Heart right ventricle (tissue), 16 donors: ENCODE data around the gene TTC24. TPM values are rescaled to one million over a fixed set of nuclear protein-coding genes. Genes with fewer than 3 reads are reported as not detected.

ENCODE experiments used
- ATAC-seq, 8 donors: fragments of 200-7000 bp; cut with Tn5 transposase; one replicate each; pipeline ENCODE4 v1.9.1; 2020; ENCODE audit warnings: mild to moderate bottlenecking in 8 of 8, moderate library complexity in 8 of 8, moderate number of reproducible peaks in 1 of 8
- DNase-seq, 2 donors: peaks; one replicate each; pipeline ENCODE4 v3.0.0-alpha.2; 2020
- H3K27ac ChIP-seq, 10 donors: fragments of 200-600 bp; sonication (generic) in 2 of 10; one replicate each; pipeline versions ENCODE4 v1.5.0 to v1.8.0; 2020 to 2022; ENCODE audit warnings: mild to moderate bottlenecking in 3 of 10
- H3K27me3 ChIP-seq, 7 donors: fragments of 200-600 bp; one replicate each; pipeline ENCODE4 v1.8.0; 2021 to 2022; ENCODE audit warnings: mild to moderate bottlenecking in 2 of 7
- H3K36me3 ChIP-seq, 9 donors: fragments of 200-600 bp; sonication (generic) in 1 of 9; one replicate each; pipeline versions ENCODE4 v1.5.0 to v1.8.0; 2020 to 2022; ENCODE audit warnings: mild to moderate bottlenecking in 2 of 9
- H3K4me1 ChIP-seq, 9 donors: fragments of 200-600 bp; sonication (generic) in 1 of 9; one replicate each; pipeline versions ENCODE4 v1.5.0 to v1.8.0; 2020 to 2022; ENCODE audit warnings: mild to moderate bottlenecking in 4 of 9
- H3K4me3 ChIP-seq, 10 donors: fragments of 200-600 bp; sonication (generic) in 2 of 10; one replicate each; pipeline versions ENCODE4 v1.5.0 to v1.8.0; 2020 to 2022; ENCODE audit warnings: mild to moderate bottlenecking in 7 of 10, moderate library complexity in 2 of 10
- H3K9me3 ChIP-seq, 11 donors: fragments of 200-600 bp in 10 of 11; sonication (generic) in 2 of 11; one replicate each; pipeline versions ENCODE4 v1.5.0 to v1.8.0; 2013 to 2022; ENCODE audit warnings: mild to moderate bottlenecking in 2 of 11, control low read depth in 1 of 11, moderate library complexity in 1 of 11
- CTCF ChIP-seq, 9 donors: fragments of 200-600 bp; sonication (generic) in 2 of 9; IDR thresholded peaks; one replicate each; pipeline versions ENCODE4 v1.5.0 to v1.8.0; 2021 to 2022; ENCODE audit warnings: antibody characterized with exemption in 9 of 9, mild to moderate bottlenecking in 5 of 9, moderate library complexity in 1 of 9
- WGBS, 2 donors: extraction: QIAGEN DNeasy Blood & Tissue Kit; methylation state at CpG; one replicate each; pipeline ENCODE4 v1.1.7; 2013; ENCODE audit warnings: inconsistent platforms in 1 of 2; 5-methylcytosine and 5-hydroxymethylcytosine counted together
- intact Hi-C, 10 donors: fragments of 100-400 bp; cut with DNase I; formaldehyde crosslinking; loops; one replicate each; pipeline versions ENCODE4 v1.11.1 to v1.14.2; 2022
- polyA plus RNA-seq, 2 donors: library from polyadenylated mRNA; stranded (reverse); fragments of 200-250 nt; gene quantifications; one replicate each; pipeline ENCODE4 v1.2.3, GENCODE V29; 2013
- total RNA-seq, 10 donors: library from RNA; stranded (reverse); fragmentation: NEBNext Ultra II Directional in 3 of 10; extraction: Animal tissue kit (Norgen Biotek cat#: 25700) in 3 of 10; gene quantifications; one replicate each; pipeline versions ENCODE4 v1.2.1 to v1.2.4, GENCODE V29; 2021 to 2023
- donor health status: Arrhythmogenic right ventricular cardiomyopathy.
- donor health status: ischemic (EF 13 %, LVEDD 7.1; RV severe dilation, severe dysfunction).
- donor health status: healthy with polysubstance abuse.
- donor health status: DM: no; HTN: yes; CAD: no.
- donor health status: DM: no; HTN: no; CAD: no.
- donor health status: ischemic (EF 25% LVEDD 6.9; RV normal size, moderate dysfunction).
- donor health status: ischemic (EF 25% LVEDD 5.7; RV mildly dilated, moderate dysfunction).
- donor health status: healthy.
- donor health status: DM: yes; HTN: yes; CAD: no.
- donor health status: Ischemic cardiomyopathy.
- donor health status: ischemic (EF 35%, LVEDD 5.7; RV mildly dilated, moderate dysfunction).
- donor health status: nonischemic (EF 11% LVEDD 7.7; RV severe dilation, severe dysfunction).
- donor health status: DM: yes; HTN: yes; CAD: no.
- donor health status: PGD.
- donor health status: ischemic (EF 29% LVEDD 5.4; RV normal size, mild dysfunction).
- donor health status: nonischemic (EF 23%, LVEDD 6.1; RV moderate dilation, normal function).

TTC24 gene
- total and polyA plus RNA-seq, 12 donors: 0.03 to 0.21 TPM; not detected in 10

- peaks cover 0 to 39% (median 0%) of the 10 kb centered on the region in 9 donors for H3K36me3 ChIP-seq
- TF ChIP-seq CTCF (IDR thresholded peaks at IDR 0.05): no peak
- H3K4me1 ChIP-seq: peaks cover 0 to 3% (median 0%) of the 10 kb centered on the region in 9 donors
- no peak overlapping the region for H3K27ac ChIP-seq
- intact Hi-C loops: loop anchor here in 1 of 10 donors (10.0 kb wide), 1 partner anchor 156 kb away; no protein-coding TSS in a partner anchor
- H3K4me3 ChIP-seq: no peak overlapping the region
- no peaks in the 10 kb centered on the region for H3K27me3 ChIP-seq
- ATAC-seq: peak in 6 of 8 donors; percentile 19 to 55 (median 52)
- WGBS, 2 donors: 92% methylated on average over 2 of the region's 2 CpGs
- DNase-seq: no peak
- H3K9me3 ChIP-seq: no peaks in the 10 kb centered on the region
Observed at GRCh38 chr1:156540955-156541354, 38.6 kb upstream of the TTC24 start.

DNA sequence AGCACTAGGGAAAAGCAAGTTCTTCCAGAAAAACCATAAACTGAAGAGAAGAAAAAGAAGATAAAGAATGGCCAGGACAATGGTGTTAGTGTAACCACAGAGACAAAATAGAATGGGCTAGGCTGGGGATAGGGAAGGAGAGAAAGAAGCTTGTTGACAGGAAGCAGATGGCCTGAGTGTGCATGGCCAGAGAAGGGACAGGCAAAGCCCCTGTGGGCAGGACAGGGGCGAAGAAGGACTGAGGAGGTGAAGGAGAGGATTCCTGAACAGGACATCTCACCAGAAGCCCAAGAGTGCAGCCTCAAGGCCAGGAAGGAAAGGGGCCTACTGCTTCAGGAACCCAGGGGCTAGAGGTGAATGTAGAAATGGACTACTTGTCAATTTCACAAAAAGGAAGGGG, 36.5 kb upstream of the TTC24 start:
- Histone ChIP-seq H3K27me3 (no peaks in the 10 kb centered on the region), H3K36me3 (peaks cover 0 to 22% (median 0%) of the 10 kb centered on the region in 9 donors), H3K27ac (no peak overlapping the region), H3K4me1 (peaks cover 0 to 3% (median 0%) of the 10 kb centered on the region in 9 donors), H3K9me3 (no peaks in the 10 kb centered on the region), H3K4me3 (no peak overlapping the region)
- no peak for DNase-seq
- TF ChIP-seq CTCF (IDR thresholded peaks at IDR 0.05): no peak
- intact Hi-C loops: loop anchor here in 1 of 10 donors (10.0 kb wide), 1 partner anchor 158 kb away; no protein-coding TSS in a partner anchor
- 86 to 87% methylated on average over 1 of the region's 1 CpG for WGBS, 2 donors
- ATAC-seq: peak in 1 of 8 donors; percentile 32

DNA sequence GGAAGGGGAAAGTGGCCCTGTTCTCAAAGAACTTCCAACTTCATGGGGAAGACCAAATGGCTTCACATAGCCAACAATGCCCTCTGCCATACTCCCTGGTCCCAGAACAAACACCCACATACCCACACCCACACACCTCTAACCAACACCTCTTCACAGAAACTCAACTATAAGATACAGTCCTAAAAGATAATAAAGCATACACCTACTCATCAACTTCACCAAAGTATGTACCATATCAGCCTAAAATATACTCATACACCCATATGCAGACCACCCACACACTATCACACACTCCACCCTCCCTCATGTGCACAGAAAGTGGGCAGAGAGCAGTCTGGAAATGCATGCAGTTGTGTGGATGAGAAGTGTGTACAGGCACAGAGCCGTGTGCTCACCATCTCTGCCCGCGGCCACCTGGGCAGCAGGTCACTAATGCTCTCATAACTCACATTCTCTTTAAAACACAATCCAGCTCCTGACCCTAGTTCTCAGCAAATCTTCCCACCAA, 34.9 kb upstream of the TTC24 start:
- no peak for ATAC-seq
- no peaks in the 10 kb centered on the region for H3K9me3 ChIP-seq
- H3K36me3 ChIP-seq: peaks cover 0 to 9% (median 0%) of the 10 kb centered on the region in 9 donors
- peaks cover 0 to 3% (median 0%) of the 10 kb centered on the region in 9 donors for H3K4me1 ChIP-seq
- no peak for DNase-seq
- H3K27ac ChIP-seq: no peak overlapping the region
- 96 to 100% methylated on average over 3 of the region's 3 CpGs for WGBS, 2 donors
- H3K27me3 ChIP-seq: no peaks in the 10 kb centered on the region
- H3K4me3 ChIP-seq: no peak overlapping the region
- no peak for TF ChIP-seq CTCF (IDR thresholded peaks at IDR 0.05)
- intact Hi-C loops: loop anchor here in 1 of 10 donors (10.0 kb wide), 1 partner anchor 160 kb away; no protein-coding TSS in a partner anchor

GRCh38 chr1:156546267-156546666, 33.3 kb upstream of the TTC24 start:
- 79 to 95% methylated on average over 3 of the region's 3 CpGs for WGBS, 2 donors
- H3K36me3 ChIP-seq: peaks cover 0 to 4% (median 0%) of the 10 kb centered on the region in 9 donors
- no peak for DNase-seq
- H3K4me1 ChIP-seq: peaks cover 0 to 7% (median 0%) of the 10 kb centered on the region in 9 donors
- H3K4me3 ChIP-seq: no peak overlapping the region
- H3K27me3 ChIP-seq: no peaks in the 10 kb centered on the region
- H3K27ac ChIP-seq: no peak overlapping the region
- no peak for ATAC-seq
- no peaks in the 10 kb centered on the region for H3K9me3 ChIP-seq
- TF ChIP-seq CTCF (IDR thresholded peaks at IDR 0.05): no peak
- intact Hi-C loops: loop anchor here in 1 of 10 donors (10.0 kb wide), 1 partner anchor 161 kb away; no protein-coding TSS in a partner anchor
